GM19240 (cell line): ENCODE measurements around the gene UBL5.
"Not testable (repeated sequence)": the region's sequence is repeated elsewhere in the genome, so short reads cannot be mapped to it uniquely, and the experiment has no call there.

Source experiments
- DNase-seq: peaks from one replicate; pipeline ENCODE4 v3.0.0; 2011; ENCODE audit warnings: low spot score; ENCODE audit not compliant: insufficient read length

UBL5 gene

GRCh38 chr19:9811139-9811538, 16.6 kb upstream of the UBL5 start:
- DNase-seq = no peak

- DNase-seq = no peak
Observed at GRCh38 chr19:9818175-9818733, 9.5 kb upstream of the UBL5 start.

- peak; percentile 64 for DNase-seq
Observed at GRCh38 chr19:9818734-9819595, 8.8 kb upstream of the UBL5 start, which contains the start of gene FBXL12. Gene FBXL12, minus strand, starts transcription at chr19:9819079. Its CDS starts 266 bp downstream, at chr19:9818813.

- DNase-seq = peak; percentile 80
Observed at GRCh38 chr19:9819596-9819909, 8.2 kb upstream of the UBL5 start.

GRCh38 chr19:9820034-9820433, 7.7 kb upstream of the UBL5 start:
- not testable (repeated sequence) for DNase-seq

GRCh38 chr19:9823816-9824215, 3.9 kb upstream of the UBL5 start:
- no peak for DNase-seq

DNA sequence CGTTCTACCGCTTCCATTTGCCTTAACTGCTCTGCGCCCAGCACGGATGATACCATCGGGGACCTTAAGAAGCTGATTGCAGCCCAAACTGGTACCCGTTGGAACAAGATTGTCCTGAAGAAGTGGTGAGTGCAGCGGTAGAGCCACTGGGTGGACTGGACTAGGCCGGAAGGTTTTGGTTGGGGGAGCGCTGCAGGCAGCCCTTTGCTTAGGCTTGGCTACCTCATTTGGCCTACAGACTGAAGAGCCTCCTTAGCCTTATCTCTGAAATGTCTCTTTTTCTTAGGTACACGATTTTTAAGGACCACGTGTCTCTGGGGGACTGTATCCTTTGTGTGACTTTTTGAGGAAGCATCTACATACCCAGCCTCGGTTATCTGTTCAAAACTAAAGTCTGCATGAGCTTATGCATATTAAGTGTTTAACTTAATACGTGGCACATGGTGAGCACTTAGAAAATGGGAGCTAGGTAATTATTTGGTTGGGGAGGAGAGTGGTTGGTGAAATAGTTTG, 889 bp downstream of the UBL5 start:
- no peak for DNase-seq

DNA sequence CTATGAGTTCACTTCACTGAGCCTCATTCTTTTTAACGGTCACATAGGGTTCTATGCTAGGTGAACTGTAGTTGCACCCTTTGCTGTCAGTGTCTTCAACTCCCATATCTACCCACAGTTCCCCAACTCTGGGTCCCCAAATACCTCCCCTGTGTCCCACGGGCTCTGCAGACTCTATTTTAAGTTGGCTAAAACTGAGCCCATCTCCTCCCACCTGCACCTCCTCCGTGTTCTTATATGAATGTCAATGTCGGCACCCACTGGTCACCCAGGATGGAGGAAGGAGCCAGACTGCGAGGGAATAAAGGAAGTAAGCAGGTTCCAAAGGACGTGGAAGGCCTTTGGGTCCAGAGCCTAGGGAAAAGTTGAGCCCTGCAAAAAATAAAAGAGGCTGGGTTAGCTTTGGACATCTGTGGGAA, 6.6 kb downstream of the UBL5 start:
- DNase-seq = no peak

DNA sequence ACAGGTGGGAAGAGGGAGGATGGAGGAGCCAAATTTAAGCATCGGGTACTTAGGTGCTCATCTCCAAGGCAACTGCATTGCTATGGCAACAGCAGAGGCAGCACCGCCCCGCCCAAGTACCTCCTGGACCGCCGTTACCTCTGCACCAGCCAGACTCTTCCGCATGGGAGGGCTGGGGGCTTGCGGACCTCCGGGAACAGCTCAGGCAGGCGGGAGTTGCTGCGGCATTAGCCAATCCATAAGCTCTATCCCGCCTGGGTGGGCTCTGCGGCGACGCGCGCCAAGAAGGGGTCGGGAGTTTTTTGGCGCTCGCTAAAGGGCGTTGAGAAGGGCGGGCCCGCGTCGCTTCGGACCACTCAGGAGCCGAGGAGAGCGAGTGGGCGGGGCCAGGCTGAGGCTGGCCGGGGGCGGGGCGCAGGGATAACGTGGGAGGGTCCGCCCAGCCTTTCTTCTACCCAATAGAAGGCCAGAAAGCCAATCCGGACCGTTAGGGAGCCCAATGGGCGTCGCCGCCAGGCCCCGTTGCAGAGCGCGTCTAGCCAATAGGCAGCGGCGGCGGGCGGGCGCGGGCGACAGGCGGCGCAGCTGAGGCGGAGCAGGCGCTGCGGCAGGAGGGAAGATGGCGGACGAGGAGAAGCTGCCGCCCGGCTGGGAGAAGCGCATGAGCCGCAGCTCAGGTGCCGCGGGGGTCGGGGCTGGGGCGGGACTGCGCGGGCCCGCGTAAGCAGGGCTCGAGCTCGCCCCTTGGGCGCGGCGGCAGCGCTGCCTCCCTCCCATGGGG, 7.2 kb downstream of the UBL5 start, which contains the start of gene PIN1:
PIN1 (plus strand) TSS at position 593 of the 781 bp plus-strand sequence; CDS start at position 620, 27 bp downstream.
- peak; percentile 96 for DNase-seq

DNA sequence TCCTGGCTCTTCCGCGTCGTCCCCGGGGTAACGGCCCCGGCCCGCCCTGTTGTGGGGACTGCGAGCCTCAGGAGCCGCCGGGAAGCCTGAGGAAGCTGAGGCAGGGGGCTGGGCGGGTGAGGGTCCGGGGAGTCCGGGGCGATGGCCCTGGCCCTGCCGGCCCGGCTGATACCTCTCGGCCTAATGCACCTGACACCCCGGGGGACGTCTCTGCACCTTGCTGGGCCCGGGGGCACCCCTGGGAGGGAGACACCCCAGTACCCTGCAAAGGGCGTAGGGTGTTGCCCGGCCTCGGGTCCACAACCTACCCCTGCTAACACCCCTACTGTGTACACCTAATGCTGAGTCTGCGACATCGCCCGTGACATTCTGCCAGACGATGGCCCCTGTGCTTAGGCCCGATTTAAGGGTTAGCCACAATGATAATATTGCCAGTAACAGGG, 7.8 kb downstream of the UBL5 start:
- DNase-seq = no peak

GRCh38 chr19:9836021-9836420, 8.3 kb downstream of the UBL5 start:
- no peak for DNase-seq

DNA sequence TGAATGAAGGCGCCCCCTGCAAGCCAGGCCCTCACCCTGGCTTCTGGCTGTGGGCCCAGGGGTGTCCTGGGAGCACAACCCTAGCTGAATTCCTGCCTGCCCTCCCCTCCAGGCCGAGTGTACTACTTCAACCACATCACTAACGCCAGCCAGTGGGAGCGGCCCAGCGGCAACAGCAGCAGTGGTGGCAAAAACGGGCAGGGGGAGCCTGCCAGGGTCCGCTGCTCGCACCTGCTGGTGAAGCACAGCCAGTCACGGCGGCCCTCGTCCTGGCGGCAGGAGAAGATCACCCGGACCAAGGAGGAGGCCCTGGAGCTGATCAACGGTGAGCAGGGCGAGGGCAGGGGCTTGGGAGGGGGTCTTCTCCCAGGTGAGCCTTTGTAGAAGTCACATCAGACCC, 10.6 kb downstream of the UBL5 start:
- no peak for DNase-seq

GRCh38 chr19:9839415-9839814, 11.7 kb downstream of the UBL5 start:
- no peak for DNase-seq

- DNase-seq = no peak
Observed at GRCh38 chr19:9842834-9843625, 15.3 kb downstream of the UBL5 start.

- DNase-seq = not testable (repeated sequence)
Observed at GRCh38 chr19:9843626-9844273, 16.0 kb downstream of the UBL5 start.

DNA sequence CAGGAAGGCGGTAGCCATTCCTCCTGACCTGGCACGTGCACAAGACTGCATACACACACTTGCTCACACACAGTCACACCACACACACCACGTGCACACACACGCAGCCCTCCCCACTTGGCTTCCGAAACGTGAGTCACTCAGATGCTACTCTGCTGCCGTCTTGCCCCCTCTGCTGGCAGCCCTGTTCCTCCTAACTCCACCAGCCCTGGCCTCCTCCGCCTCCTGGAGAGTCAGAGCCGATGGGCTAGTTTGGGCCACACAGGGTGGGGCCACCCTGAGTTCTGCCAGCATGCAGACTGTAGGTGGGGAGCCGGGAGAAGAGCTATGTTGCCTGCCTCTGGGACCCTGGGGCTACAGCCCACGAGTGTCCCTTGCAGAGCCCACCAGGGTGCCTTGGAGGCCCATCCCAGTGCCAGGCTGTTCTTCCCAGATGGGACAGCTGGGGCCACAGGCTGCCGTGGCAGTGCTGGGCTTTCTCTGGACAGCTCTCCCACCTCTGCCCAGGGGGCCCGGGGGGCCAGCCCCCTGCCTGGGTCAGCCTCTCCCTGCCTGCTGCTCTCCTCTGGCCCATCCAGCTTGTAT, 19.5 kb downstream of the UBL5 start:
- DNase-seq = no peak

- DNase-seq = no peak
Observed at GRCh38 chr19:9848060-9848459, 20.3 kb downstream of the UBL5 start.

DNA sequence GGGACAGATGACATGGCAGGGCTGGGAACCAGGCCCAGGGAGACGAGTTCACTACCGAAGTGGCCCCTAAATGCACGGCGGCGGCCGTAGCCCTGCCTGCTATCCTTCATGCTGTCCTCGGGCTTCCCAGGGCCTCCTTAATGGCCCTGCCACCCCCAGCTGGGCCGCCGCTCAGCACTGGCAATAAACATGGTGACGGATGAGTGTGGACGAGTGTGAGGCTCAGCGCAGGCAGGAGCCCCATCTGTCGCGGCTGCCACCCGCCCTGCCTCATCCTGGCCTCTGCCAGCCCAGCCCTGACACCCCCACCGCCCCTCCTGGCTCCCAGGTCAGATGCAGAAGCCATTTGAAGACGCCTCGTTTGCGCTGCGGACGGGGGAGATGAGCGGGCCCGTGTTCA, 21.0 kb downstream of the UBL5 start:
- no peak for DNase-seq

- no peak for DNase-seq
Observed at GRCh38 chr19:9849791-9850190, 22.1 kb downstream of the UBL5 start.
